K562 (cell line): ENCODE data around the gene PLCL1. TPM values are rescaled to one million over a fixed set of nuclear protein-coding genes. Genes with fewer than 3 reads are reported as not detected.

Source experiments
- ATAC-seq: fragments of 200-7000 bp; cut with Tn5 transposase; 3 replicates; pipeline ENCODE4 v1.9.1; 2020; ENCODE audit warnings: moderate library complexity
- BruUV-seq: library from RNA; stranded (reverse); fragments of 400-500 nt; replicated peaks from 2 replicates; lab custom pipeline; 2021; lab: Mats Ljungman, UMichigan
- CTCF ChIA-PET: fragments of 300-600 bp; formaldehyde crosslinking; extraction: SDS; loops from one replicate; lab custom pipeline; 2021; ENCODE audit warnings: low intra/inter-chr PET ratio; lab: Yijun Ruan, JAX
- POLR2A ChIA-PET: fragments of 300-600, 350-650 bp; sonication (Branson Sonifier 250); formaldehyde crosslinking; extraction: SDS; loops from one replicate; lab custom pipeline; 2021; ENCODE audit warnings: antibody characterized with exemption, inconsistent platforms; lab: Yijun Ruan, JAX
- DNase-seq, 4 experiments: peaks; one replicate each; pipeline versions ENCODE4 v3.0.0 to v3.0.0-alpha.2; 2011 to 2018; ENCODE audit warnings: low spot score in 3 of 4, mixed read lengths in 3 of 4; ENCODE audit errors: extremely low read depth in 1 of 4
- FAIRE-seq: peaks from 2 replicates; lab custom pipeline; 2011; peaks lifted over from hg19 to GRCh38; lab: Jason Lieb, UNC
- H2AFZ ChIP-seq: 2 replicates; pipeline ENCODE4 v1.6.0; 2011; ENCODE audit warnings: low read depth, low read length, control low read depth, inconsistent platforms
- H3K27ac ChIP-seq: fragments of 200-600 bp; 3 replicates; pipeline ENCODE4 v1.8.0; 2011; ENCODE audit warnings: low read depth, mild to moderate bottlenecking, control low read depth, inconsistent platforms, low read length, moderate library complexity, mixed read lengths; ENCODE audit errors: extremely low read depth
- H3K27me3 ChIP-seq, 2 experiments: fragments of 300-600 bp in 1 of 2; 2 replicates in 1 of 2; 3 replicates in 1 of 2; pipeline versions ENCODE4 v1.6.0 to v1.8.0; 2011; ENCODE audit warnings: inconsistent platforms in 2 of 2, low read length in 2 of 2, mild to moderate bottlenecking in 1 of 2, mixed read lengths in 1 of 2, moderate library complexity in 1 of 2; ENCODE audit not compliant: control insufficient read depth in 2 of 2, insufficient read depth in 2 of 2
- H3K36me3 ChIP-seq: fragments of 300-600 bp; 3 replicates; pipeline ENCODE4 v1.8.0; 2011; ENCODE audit warnings: mild to moderate bottlenecking, low read length, inconsistent platforms; ENCODE audit not compliant: control insufficient read depth, insufficient read depth
- H3K4me1 ChIP-seq, 2 experiments: fragments of 200-600 bp in 1 of 2; replicated peaks in 1 of 2; 2 replicates in 1 of 2; 3 replicates in 1 of 2; pipeline versions ENCODE4 v1.5.1 to v1.8.0; 2011; ENCODE audit warnings: inconsistent platforms in 2 of 2, low read length in 2 of 2, mild to moderate bottlenecking in 1 of 2, mixed read lengths in 1 of 2, moderate library complexity in 1 of 2; ENCODE audit not compliant: control insufficient read depth in 2 of 2, insufficient read depth in 2 of 2
- H3K4me2 ChIP-seq: 2 replicates; pipeline ENCODE4 v1.6.1; 2011; ENCODE audit warnings: low read length, control low read depth, inconsistent platforms, mixed read lengths; ENCODE audit not compliant: insufficient read depth
- H3K4me3 ChIP-seq: fragments of 200-600 bp; sonication (generic), shearing (Covaris generic); 2 replicates; pipeline ENCODE4 v1.5.1; 2016; ENCODE audit warnings: control low read depth, inconsistent platforms
- H3K79me2 ChIP-seq: fragments of 200-600 bp; 3 replicates; pipeline ENCODE4 v1.8.0; 2011; ENCODE audit warnings: low read length, inconsistent platforms; ENCODE audit not compliant: control insufficient read depth, insufficient read depth
- H3K9ac ChIP-seq, 2 experiments: 2 replicates each; pipeline versions ENCODE4 v1.6.0 to v1.6.1; 2011; ENCODE audit warnings: low read depth in 2 of 2, low read length in 2 of 2, control low read depth in 1 of 2, inconsistent platforms in 1 of 2, mild to moderate bottlenecking in 1 of 2, mixed read lengths in 1 of 2; ENCODE audit not compliant: insufficient read depth in 1 of 2
- H3K9me1 ChIP-seq: one replicate; pipeline ENCODE4 v1.6.0; 2011; ENCODE audit warnings: inconsistent platforms, mild to moderate bottlenecking, low read length, moderate library complexity; ENCODE audit not compliant: control insufficient read depth, insufficient read depth
- H3K9me3 ChIP-seq: replicated peaks from 2 replicates; pipeline ENCODE4 v1.5.1; 2011; ENCODE audit warnings: low read depth, low read length, inconsistent platforms; ENCODE audit not compliant: control insufficient read depth, insufficient read depth
- H4K20me1 ChIP-seq: replicated peaks from 2 replicates; pipeline ENCODE4 v1.6.1; 2011; ENCODE audit warnings: low read length, inconsistent platforms, mixed read lengths; ENCODE audit not compliant: control insufficient read depth, insufficient read depth
- CBX1 ChIP-seq: sonication (generic); IDR thresholded peaks from 2 replicates; pipeline ENCODE4 v1.6.1; 2016; ENCODE audit warnings: antibody characterized with exemption, low read depth, mild to moderate bottlenecking
- CHD2 ChIP-seq: IDR thresholded peaks from 2 replicates; pipeline ENCODE4 v1.6.1; 2011; ENCODE audit warnings: low read depth, low read length
- ETS1 ChIP-seq: conservative IDR thresholded peaks from 2 replicates; pipeline ENCODE4 v1.6.1; 2011; ENCODE audit warnings: low read depth, mild to moderate bottlenecking, low read length; ENCODE audit not compliant: control insufficient read depth
- FOSL1 ChIP-seq: fragments of 200-800 bp; sonication (Bioruptor generic); conservative IDR thresholded peaks from 2 replicates; pipeline ENCODE4 v1.6.1; 2016; ENCODE audit warnings: missing genetic modification characterization, missing compliant biosample characterization
- FOXK1 ChIP-seq: sonication (generic); formaldehyde crosslinking; IDR thresholded peaks from 2 replicates; pipeline ENCODE4 v1.8.0; 2022; ENCODE audit warnings: missing genetic modification reagents, mild to moderate bottlenecking, borderline replicate concordance
- GATAD2B ChIP-seq: fragments of 450-650 bp; IDR thresholded peaks from 2 replicates; pipeline ENCODE4 v1.6.1; 2017; ENCODE audit warnings: mild to moderate bottlenecking, borderline replicate concordance
- NBN ChIP-seq: fragments of 450-650 bp; IDR thresholded peaks from 2 replicates; pipeline ENCODE4 v1.6.1; 2016; ENCODE audit warnings: low read depth, mild to moderate bottlenecking
- PATZ1 ChIP-seq: fragments of 250-450 bp; sonication (Bioruptor Pico); IDR thresholded peaks from 2 replicates; pipeline ENCODE4 v1.5.0; 2020; ENCODE audit warnings: mild to moderate bottlenecking, borderline replicate concordance
- PCBP2 ChIP-seq: fragments of 200-400 bp; formaldehyde crosslinking; IDR thresholded peaks from 2 replicates; pipeline ENCODE4 v1.6.1; 2018; ENCODE audit warnings: low read length, low read depth, mild to moderate bottlenecking, moderate library complexity; ENCODE audit not compliant: poor library complexity, severe bottlenecking
- SETDB1 ChIP-seq: IDR thresholded peaks from one replicate; pipeline ENCODE4 v1.6.1; 2012; ENCODE audit warnings: low read length, control low read depth, inconsistent platforms
- TARDBP ChIP-seq: fragments of 450-650 bp; IDR thresholded peaks from 2 replicates; pipeline ENCODE4 v1.6.1; 2016
- ZNF316 ChIP-seq: fragments of 450-650 bp; IDR thresholded peaks from 2 replicates; pipeline ENCODE4 v1.6.1; 2016
- ZNF75A ChIP-seq: fragments of 450-650 bp; formaldehyde crosslinking; IDR thresholded peaks from 2 replicates; pipeline ENCODE4 v1.4.0; 2020; ENCODE audit warnings: mild to moderate bottlenecking
- WGBS: fragments of 100-300 bp; shearing (Covaris generic); methylation state at CpG from one replicate; pipeline ENCODE4 v1.1.6; 2016; ENCODE audit warnings: low coverage, mixed read lengths; ENCODE audit not compliant: insufficient coverage; ENCODE audit errors: missing lambda C conversion rate; 5-methylcytosine and 5-hydroxymethylcytosine counted together
- in situ Hi-C: fragments of 300-500 bp; cut with MboI; formaldehyde crosslinking; loops from 4 replicates; pipeline ENCODE4 v1.15.0; 2018; ENCODE audit warnings: inconsistent platforms, mixed read lengths
- intact Hi-C: fragments of 100-400 bp; cut with micrococcal nuclease; formaldehyde crosslinking; loops from 2 replicates; pipeline ENCODE4 v1.14.2; 2022
- polyA plus RNA-seq, 8 experiments: library from polyadenylated mRNA; depleted of rRNA in 4 of 8; stranded (reverse) in 5 of 8; unstranded in 3 of 8; fragments of >200 nt; fragmentation: Nextera tagmentation in 2 of 8; fragmentation: Illumina TruSeq in 1 of 8; extraction: Ambion mirVana in 2 of 8; extraction: Trizol in 1 of 8; gene quantifications; 2 replicates each; pipeline versions ENCODE4 v1.2.1 to v1.2.3, GENCODE V29; 2011 to 2014; ENCODE audit warnings: inconsistent platforms in 1 of 8, missing spikeins in 1 of 8
- total RNA-seq, 7 experiments: library from RNA; depleted of rRNA in 6 of 7; stranded (reverse); fragments of >200 nt in 6 of 7; fragmentation: Illumina TruSeq in 2 of 7; extraction: Trizol in 2 of 7; gene quantifications; 2 replicates each; pipeline versions ENCODE4 v1.2.1 to v1.2.3, GENCODE V29; 2011 to 2021; ENCODE audit warnings: low replicate concordance in 1 of 7

The PLCL1 gene
- total and polyA plus RNA-seq, 9 of the 15 experiments (the other 6 are each of a cell fraction or from before 2014, with no cell fraction given): 2.0 to 17.7 (median 8.6) TPM

GRCh38 chr2:198116756-198117155, 312.4 kb downstream of the PLCL1 start:
- Histone ChIP-seq H3K9ac (no peak overlapping the region), H3K4me3 (no peak overlapping the region), H3K79me2 (no peaks in the 10 kb centered on the region), H3K36me3 (peaks cover 2% of the 10 kb centered on the region; the same call in 1 of the 3 replicates), H3K27ac (no peak overlapping the region), H3K9me1 (no peaks in the 10 kb centered on the region), H3K4me1 (no peaks in the 10 kb centered on the region; a peak in 1 of 5 replicates), H3K9me3 (no peaks in the 10 kb centered on the region), H3K4me2 (no peak overlapping the region), H4K20me1 (no peaks in the 10 kb centered on the region), H2AFZ (no peak overlapping the region), H3K27me3 (no peaks in the 10 kb centered on the region)
- BruUV-seq: no TSS peak
- POLR2A ChIA-PET: no interaction called here
- no peak for FAIRE-seq
- DNase-seq: no peak
- no peak for ATAC-seq
- 67% methylated on average over 1 of the region's 1 CpG for WGBS
- intact Hi-C loops (no loop called here), in situ Hi-C loops (no loop called here)
- TF ChIP-seq FOXK1 (CRISPR knock-in tag): no peak
- CTCF ChIA-PET: no interaction called here

GRCh38 chr2:198117406-198118041, 313.1 kb downstream of the PLCL1 start:
- Histone ChIP-seq H3K4me2 (no peak overlapping the region), H3K4me1 (no peaks in the 10 kb centered on the region; a peak in 1 of 5 replicates), H4K20me1 (no peaks in the 10 kb centered on the region), H2AFZ (no peak overlapping the region), H3K9me3 (no peaks in the 10 kb centered on the region), H3K9me1 (no peaks in the 10 kb centered on the region), H3K9ac (no peak overlapping the region), H3K4me3 (no peak overlapping the region), H3K79me2 (no peaks in the 10 kb centered on the region; the same call in 2 of the 3 replicates), H3K27me3 (no peaks in the 10 kb centered on the region), H3K27ac (no peak overlapping the region), H3K36me3 (no peaks in the 10 kb centered on the region; the same call in 2 of the 3 replicates)
- POLR2A ChIA-PET: no interaction called here
- BruUV-seq: no TSS peak
- CTCF ChIA-PET: no interaction called here
- DNase-seq: no peak
- no peak for FAIRE-seq
- in situ Hi-C loops: no loop called here
- 80% methylated on average over 3 of the region's 4 CpGs for WGBS
- intact Hi-C loops: no loop called here
- no peak for ATAC-seq
- TF ChIP-seq SETDB1 (no peak), PATZ1 (CRISPR knock-in tag) (no peak), GATAD2B (no peak), ZNF75A (no peak), ETS1 (no peak), ZNF316 (no peak), TARDBP (no peak), FOSL1 (tag) (no peak), CBX1 (no peak), PCBP2 (no peak), CHD2 (no peak), NBN (no peak)
